Stimulated activated CD4-positive, alpha-beta T cell treated with anti-CD3 and anti-CD28 coated beads, TNF-alpha, amount 100 ng/mL, for 48 hours (primary cell): ENCODE results near the gene KDM6A.
"Not testable (repeated sequence)": the region's sequence is repeated elsewhere in the genome, so short reads cannot be mapped to it uniquely, and the experiment has no call there.

Experiments
- DNase-seq, 3 donors: peaks; one replicate each; pipeline ENCODE4 v3.0.0-alpha.2; 2020; ENCODE audit warnings: low read depth in 3 of 3

Gene KDM6A

DNA sequence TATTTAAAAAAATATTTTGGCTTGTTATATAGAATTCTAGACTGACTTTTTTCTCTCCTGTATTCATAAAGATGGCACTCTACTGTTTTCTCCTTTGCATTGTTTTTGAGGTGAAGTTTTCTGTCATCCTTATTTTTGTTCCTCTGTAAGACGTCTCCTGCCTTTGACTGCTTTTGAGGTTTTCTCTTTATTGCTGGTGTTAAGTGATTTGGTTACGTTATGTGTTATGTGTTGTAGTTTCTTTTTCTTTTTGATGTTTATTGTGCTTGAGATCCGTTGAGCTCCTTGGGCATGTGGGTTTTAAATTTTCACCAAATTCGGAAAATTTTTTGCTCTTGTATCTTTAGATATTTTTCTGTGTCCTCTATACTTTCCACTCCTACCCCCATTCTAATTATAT is 50.0 kb downstream of the KDM6A start:
- no peak for DNase-seq

DNA sequence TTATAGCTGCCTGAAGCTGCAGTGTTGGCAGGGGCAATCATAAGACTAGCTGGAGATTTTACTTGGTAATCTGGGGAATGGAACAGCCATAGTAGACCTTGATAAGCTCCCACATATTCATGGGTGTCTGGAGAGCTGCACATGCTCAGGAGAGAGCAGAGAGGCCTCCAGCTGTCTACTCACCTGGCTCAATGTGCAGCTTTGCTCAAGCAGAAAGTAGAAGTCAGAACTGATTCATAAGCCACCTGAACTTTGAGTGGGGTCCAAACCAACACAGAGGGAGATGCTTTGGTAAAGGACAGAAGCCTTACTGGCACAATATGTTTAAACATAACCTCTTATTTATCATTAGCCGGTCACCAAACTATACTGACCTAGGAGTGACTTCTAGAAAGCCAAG is 54.4 kb downstream of the KDM6A start:
- no peak for DNase-seq

DNA sequence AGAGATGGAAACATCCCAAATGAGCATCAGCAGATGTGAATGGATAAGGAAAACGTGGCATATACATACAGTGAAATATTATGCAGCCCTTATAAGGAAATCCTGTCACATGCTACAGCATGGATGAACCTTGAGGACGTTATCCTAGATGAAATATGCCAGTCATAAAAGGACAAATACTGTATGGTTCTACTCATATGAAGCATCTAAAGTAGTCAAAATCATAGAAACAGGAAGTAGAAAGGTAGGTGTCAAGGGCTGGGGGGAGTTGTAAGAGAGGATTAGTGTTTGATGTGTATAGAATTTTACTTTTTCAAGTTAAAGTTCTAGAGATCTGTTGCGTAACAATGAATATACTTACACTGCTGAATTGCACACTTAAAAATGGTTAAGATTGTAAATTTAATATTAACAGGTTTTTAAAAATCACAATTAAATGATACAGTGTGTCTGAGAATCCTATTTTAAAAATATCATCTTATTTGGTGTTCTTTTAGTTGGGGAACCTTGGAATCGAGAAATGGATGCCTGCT is 58.5 kb downstream of the KDM6A start:
- no peak for DNase-seq

DNA sequence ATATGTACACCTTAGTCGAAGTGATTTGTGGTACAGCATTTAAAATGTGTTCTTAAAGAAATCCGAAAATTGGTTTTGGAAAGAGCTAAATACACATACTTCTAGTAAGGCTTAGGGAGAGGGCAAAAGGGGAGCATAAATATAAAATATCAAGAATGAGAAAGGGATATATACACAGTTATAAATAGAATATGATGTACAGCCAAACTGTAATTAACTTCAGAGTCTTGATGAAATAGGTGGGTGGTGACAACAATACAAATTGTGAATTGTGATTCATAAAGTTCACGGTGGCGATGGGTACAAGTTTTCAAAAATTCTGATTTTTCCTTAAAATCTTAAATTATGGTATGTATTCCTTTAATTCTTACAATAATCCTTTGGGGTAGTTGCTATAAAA is 62.2 kb downstream of the KDM6A start:
- DNase-seq: no peak

DNA sequence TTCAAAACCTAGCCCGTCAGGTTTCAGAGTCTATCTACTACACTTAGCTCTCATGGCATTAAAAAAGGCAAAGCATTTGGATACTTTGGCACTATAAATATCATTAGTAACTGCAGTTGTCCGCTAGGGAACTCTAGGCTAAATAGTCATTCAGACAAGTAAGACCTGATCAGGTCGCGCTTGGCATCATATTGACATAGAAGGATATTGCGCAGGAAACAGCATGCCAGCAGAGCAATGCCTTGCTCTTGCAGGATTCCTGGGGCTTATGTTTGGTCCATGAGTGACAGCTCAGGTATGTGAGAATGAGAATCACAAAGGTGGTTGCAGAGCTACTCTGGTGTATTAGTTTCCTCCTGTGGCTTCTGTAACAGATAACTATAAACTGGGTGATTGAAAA is 62.7 kb downstream of the KDM6A start:
- DNase-seq: no peak

DNA sequence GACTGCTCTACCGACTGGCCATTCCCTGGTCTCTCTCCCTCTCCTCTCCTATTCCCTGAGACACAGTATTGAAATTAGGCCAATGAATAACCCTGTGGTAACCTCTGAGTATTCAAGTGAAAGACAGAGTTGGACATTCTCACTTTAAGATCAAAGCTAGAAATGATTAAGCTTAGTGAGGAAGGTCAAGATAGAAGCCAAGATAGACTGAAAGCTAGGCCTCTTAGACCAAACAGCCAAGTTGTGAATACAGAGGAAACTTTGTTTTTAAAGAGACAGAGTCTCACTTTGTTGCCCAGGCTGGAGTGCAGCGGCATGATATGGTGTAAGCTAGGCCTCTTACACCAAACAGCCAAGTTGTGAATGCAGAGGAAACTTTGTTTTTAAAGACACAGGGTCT is 64.6 kb downstream of the KDM6A start:
- no peak for DNase-seq

DNA sequence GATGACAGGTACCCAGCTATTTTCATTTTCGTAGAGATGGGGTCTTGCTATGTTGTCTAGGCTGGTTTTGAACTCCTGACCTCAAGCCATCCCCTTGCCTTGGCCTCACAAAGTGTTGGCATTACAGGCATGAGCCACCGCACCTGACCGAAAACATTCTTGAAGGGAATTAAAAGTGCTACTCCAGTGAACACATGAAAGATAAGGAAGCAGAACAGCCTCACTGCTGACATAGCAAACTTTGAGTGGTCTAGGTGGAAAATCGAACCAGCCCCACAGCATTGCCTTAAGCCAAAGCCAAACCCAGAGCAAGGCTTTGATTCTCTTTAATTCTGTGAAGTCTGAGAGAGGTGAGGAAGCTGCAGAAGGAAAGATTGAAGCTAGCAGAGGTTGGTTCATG is 65.1 kb downstream of the KDM6A start:
- DNase-seq: no peak

DNA sequence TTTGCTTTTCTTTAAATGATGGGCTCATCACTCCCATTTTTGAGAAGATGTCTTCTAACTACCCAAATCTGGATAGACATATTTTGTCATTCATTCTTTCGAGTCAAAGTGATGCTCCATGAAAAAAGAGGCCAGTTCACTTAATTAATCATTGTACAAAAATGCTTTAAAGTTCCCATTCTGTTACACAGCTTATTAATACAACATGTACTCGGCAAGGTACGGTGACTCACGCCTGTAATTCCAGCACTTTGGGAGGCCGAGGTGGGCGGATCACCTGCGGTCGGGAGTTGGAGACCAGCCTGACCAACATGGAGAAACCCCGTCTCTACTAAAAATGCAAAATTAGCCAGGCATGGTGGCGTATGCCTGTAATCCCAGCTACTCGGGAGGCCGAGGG is 67.6 kb downstream of the KDM6A start:
- not testable (repeated sequence) for DNase-seq

DNA sequence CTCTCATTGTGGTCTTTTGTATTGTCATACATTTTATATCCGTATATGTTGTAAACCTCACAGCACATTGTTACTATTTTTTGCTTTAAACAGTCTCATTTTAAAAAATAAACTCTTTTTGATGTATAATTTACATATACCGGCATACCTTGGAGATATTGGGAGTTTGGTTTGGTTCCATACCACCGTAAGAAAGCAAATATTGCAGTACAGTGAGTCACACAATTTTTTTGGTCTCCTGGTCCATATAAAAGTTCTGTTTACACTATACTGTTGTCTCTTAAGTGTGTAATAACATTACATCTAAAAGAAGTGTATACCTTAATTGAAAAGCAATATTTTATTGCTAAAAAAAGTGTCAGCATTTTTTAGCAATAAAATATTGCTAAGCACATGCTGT is 70.0 kb downstream of the KDM6A start:
- no peak for DNase-seq

DNA sequence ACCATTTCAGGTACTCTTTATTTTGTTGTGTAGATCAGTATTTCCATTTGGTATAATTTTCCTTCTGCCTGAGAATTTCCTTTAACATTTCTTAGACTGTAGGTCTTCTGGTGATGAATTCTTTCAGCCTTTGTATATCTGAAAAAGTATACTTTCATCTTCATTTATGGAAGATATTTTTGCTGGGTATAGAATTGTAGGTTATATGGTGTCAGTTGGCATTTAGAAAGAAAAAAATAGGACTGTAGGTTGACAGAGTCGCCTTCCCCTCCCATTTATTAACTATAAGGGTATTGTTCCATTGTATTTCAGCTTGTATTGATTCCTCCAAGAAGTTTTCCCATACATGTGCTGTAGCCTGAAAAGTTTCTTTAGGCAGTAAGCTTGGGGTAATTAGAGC is 71.9 kb downstream of the KDM6A start:
- no peak for DNase-seq

DNA sequence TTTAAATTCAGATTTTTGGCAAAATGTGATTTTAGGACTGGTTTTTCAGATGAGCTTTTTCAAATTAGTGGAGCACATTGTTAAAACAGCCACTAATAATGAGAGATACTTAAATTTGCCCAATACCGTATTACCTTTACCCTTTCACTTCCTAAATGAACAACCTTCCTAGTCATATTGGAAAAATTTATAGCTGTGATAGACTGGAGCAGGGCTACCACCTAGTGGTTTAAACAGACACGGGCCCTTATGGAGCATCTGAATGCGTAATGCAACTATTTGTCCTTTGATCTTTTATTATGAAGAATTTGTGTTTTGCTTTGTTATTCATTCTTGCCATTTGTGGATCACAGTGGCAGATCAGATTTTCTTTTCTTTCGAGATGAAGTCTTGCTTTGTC is 72.7 kb downstream of the KDM6A start:
- DNase-seq: peak in 1 of 3 donors; percentile 14

DNA sequence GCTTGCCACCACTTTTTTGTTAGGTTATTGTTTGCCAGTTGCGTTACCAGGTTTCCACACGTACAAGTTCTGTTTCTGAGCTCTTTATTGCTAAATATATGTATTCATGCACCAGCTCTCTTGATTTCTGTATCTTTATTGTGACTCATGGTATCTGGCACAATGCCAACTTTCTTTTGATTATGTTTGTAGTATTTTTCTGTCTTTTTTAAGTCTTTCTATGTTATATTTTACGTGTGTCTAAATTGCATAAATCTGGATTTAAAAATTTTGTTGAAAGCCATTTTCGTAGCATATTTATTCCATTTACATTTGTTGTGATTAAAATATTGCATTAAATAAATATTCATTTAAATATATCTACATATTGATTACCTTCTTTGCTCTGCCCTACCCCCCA is 73.8 kb downstream of the KDM6A start:
- DNase-seq: no peak

DNA sequence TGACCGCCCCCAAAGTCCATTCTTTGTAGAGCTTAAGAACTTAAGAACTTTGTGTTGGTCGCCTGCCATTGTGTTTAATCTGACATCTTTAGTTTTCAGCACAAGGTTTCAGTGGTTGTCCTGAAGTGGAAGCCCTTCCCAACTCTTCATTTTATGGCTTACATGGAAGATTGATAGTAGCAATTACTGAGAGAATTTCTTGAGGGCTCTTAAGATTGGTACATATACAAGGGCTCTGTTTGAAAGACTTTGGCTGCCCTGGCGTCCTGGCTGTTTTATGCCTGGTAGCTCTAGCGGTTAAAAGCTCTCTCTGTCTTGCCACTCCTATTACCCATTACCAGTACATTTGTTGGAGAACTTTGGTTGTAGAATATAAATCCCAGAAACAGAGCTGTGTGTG is 75.0 kb downstream of the KDM6A start:
- no peak for DNase-seq

DNA sequence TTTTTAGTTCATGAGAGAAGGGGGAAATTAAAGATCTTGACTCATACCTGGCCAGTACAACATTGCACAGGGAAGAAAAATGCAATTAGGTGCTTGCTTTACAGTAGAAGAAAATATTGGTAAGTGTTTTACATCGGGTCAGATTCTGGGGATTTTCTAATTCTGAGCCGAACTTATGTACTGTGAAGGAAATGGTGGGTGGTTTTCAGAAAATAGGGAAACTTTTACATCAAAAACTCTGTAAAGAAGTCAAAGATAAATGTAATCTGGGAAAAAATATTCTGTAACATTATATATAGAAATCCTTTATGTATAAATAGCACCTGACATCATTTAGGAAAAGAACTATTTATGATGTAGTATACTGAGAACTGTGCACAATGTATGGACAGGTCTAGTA is 75.4 kb downstream of the KDM6A start:
- DNase-seq: no peak

DNA sequence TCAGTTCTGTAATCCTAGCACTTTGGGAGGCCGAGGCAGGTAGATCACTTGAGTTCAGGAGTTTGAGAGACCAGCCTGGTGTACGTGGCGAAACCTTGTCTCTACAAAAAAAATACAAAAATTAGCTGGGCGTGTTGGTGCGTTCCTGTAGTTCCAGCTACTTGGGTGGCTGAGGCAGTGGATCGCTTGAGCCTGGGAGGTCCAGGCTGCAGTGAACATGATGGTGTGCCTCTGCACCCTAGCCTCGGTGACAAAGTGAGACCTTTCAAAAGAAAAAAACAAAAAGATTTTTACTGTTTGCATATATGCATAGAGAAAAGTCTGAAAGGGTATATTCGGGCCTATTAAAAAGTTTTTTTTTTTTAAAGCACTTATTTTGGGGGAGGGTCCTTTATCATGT is 76.1 kb downstream of the KDM6A start:
- DNase-seq: no peak

DNA sequence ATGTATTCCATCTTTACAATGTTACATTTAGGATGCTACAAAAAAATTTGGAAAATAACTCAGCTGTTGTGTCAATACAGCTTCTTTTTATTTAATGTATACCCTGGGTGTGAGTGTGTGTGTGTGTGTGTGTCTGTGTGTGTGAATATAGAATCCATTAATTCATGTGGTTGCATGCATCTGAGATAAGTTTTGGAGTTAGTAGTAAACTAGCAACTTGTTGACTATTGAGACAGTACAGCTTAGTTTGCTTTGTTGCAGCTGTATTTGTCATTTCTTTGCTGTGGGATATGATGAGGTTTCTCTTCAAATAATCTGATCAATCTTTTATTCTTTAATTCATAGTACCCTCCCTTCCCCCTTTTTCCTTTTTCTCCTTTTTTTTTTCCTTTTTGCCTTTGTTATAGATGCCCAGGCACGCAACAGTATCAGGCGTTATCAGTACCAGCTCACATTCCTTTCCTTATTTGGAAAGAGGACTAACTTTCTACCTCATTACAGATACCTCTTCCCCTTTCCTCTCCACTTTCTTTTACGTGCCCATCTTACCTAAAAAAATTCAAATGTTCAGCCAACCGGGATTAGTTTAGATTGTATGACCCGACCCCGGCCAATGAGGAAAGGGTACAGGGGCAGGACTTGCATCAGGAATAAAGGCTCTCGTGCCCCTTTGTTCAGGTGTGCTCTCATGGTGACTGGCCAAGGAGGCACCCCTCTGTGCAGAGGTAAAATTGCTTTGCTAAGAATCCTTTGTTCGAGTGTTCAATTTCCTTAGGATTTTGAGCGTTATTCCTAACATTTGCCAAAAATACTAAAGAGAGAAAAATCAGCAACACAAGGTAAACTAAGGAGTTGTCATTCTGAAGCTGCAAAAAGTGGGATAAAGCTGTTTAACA is 77.7 kb downstream of the KDM6A start:
- not testable (repeated sequence) for DNase-seq

DNA sequence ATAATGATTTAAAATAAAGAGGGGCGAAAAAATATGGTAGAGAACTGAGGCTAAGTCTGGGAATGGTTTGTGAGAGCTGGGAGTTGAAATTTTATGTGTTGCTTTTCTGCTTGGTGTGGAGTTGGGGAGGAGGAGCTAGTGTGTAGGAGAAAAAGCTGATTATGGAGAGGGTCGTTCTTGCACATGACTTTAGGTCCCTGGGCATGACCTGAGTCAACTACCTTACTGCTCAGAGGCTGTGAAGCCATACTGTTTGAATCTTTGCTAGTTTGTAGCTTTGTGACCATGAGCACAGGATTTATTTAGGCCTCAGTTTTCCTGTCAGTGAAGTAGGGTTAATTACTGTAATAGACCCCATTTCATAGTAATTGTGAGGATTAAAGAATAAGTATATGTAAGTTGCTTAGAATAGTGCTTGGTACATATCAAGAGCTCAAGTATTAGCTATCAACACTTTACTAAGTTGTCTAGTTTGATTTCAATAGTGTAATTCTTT is 78.6 kb downstream of the KDM6A start:
- DNase-seq: no peak

DNA sequence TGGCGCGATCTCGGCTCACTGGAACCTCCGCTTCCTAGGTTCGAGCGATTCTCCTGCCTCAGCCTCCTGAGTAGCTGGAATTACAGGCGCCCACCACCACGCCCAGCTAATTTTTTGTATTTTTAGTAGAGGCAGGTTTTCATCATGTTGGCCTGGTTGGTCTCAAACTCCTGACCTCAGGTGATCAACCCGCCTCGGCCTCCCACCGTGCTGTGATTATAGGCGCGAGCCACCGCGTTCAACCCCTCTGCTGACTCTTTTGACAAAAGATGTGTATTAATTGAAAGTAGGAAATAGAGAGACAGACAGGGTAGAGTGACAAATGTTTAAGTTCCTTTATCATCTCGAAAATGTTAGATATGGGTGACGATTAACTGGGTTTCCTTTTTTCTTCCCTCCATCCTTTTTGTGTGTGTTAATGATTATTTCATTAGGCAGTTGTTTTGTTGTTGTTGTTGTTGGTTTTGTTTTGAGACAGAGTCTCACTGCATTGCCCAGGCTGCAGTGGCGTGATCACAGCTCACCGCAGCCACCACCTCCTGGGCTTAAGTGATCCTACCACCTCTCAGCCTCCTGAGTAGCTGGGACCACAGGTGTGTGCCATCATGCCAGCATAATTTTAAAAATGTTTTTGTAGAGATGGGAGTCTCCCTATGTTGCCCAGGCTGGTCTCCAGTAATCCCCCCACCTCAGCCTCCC is 79.5 kb downstream of the KDM6A start:
- DNase-seq: no peak

DNA sequence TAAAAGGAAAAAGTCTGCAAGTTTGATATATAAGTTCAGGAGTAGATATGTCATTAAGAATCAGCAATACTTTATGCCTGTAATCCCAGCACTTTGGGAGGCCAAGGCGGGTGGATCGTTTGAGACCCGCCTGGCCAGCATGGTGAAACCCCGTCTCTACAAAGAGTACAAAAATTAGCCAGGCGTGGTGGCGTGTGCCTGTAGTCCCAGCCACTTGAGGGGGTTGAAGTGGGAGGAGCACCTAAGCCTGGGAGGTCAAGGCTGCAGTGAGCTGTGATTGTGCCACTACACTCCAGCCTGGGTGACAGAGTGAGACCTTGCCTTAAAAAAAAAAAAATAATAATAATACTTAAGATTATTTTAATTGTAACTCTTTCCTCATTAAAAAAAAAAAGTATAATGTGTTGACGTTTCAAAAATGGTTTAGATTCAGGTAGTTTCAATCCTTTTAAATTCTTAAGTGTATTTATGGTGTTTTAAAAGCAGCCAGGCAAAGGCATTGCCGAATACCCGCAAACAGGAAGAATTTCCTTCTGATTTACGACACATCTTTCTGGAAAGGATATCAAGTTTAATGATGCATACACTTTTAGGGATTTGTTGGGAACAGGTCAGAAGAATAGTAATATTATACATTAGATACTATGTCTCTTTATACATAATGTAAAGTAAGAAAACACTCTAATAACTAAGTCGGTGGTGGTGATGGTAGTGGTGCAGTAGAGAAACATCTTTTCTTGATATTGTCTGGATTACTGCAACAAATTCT is 80.9 kb downstream of the KDM6A start:
- no peak for DNase-seq

DNA sequence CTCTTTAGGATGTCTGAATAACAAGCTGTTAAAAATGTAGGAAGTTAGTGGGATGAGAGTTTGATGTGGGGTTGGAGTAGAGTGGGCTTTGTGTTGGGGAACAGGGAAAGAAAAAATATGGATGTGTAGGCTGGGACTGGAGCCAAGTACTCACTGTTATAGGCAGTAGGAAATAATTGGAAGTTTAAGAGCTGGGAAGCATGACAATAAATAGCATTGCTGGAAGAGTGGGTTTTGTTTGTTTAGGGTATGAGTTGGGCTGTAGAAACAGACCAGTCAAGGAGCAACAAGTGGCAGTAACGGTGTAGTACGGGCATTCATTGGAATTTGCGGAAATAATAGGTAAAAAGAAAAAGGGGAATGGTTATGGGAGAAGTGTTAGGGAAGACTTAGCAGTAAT is 81.6 kb downstream of the KDM6A start:
- no peak for DNase-seq

DNA sequence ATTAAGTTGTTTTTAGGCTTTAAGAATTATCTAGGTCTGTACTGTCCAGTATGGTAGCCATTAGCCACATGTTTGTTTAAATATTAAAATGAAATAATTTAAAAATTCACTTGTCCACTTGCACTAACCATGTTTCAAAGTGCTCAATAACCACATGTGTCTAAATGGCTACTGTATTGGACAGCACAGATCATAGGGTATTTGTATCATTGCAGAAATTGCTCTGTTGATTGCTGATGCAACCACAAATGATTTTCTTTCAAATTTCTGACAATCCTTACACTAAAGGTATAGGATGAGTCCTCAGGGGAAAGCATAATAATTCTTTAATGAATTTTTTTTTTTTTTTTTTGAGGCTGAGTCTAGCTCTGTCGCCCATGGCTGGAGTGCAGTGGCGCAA is 84.9 kb downstream of the KDM6A start:
- DNase-seq: no peak

DNA sequence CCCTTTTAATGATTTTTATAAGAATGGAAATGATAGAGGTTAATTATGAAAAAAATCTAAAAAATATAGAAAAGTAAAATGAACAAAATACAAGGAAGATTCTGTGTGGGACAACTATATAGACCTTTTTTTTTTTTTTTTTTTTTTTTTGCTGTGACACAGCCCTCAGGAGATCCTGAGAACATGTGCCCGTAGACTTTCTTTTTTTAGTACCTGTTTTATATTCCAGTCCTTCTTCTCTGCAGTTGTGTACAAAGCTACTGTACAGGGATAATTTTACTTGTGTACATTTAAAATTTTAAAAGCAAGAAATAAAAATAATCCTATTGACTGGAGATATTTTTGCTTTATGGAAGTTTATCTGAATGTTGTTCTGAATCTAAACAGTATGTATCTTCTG is 85.5 kb downstream of the KDM6A start:
- no peak for DNase-seq
